GM12891 (cell line): ENCODE measurements around the gene LCLAT1.

Experiments used
- POLR2A ChIP-seq: IDR thresholded peaks from 2 replicates; pipeline ENCODE4 v1.6.1; 2011; ENCODE audit warnings: low read depth, low read length, control low read depth
- POLR2AphosphoS5 ChIP-seq: IDR thresholded peaks from 2 replicates; pipeline ENCODE4 v1.6.1; 2011; ENCODE audit warnings: low read depth, low read length, control low read depth

DNA sequence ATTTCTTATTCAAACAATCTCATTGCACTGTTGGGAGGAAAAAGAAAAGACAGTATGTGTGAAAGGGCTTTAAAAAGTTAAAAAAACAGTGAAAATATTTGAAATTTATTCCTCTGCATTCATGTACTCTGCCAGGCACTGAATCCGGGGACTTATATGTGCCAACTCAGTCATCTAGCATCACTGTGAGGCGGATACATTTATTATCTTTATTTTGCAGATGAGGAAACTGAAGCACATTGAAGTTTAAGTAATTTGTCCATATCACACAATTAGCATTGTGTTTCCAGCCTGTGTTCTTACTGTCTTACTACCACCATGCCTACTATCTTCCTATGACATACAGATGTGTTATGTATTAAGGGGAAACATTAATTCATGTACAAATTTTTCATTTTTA lies 1.8 kb downstream of the LCLAT1 start:
- TF ChIP-seq POLR2AphosphoS5 (no peak), POLR2A (no peak)
